HG03439 (cell line): ENCODE data around the gene ITGB1BP1.

Experiments used
- ATAC-seq: cut with Tn5 transposase; IDR thresholded peaks from one replicate; pipeline ENCODE4 v1.9.1; 2021; ENCODE audit warnings: mild to moderate bottlenecking, moderate library complexity; ENCODE audit not compliant: unreplicated experiment

Gene ITGB1BP1

DNA sequence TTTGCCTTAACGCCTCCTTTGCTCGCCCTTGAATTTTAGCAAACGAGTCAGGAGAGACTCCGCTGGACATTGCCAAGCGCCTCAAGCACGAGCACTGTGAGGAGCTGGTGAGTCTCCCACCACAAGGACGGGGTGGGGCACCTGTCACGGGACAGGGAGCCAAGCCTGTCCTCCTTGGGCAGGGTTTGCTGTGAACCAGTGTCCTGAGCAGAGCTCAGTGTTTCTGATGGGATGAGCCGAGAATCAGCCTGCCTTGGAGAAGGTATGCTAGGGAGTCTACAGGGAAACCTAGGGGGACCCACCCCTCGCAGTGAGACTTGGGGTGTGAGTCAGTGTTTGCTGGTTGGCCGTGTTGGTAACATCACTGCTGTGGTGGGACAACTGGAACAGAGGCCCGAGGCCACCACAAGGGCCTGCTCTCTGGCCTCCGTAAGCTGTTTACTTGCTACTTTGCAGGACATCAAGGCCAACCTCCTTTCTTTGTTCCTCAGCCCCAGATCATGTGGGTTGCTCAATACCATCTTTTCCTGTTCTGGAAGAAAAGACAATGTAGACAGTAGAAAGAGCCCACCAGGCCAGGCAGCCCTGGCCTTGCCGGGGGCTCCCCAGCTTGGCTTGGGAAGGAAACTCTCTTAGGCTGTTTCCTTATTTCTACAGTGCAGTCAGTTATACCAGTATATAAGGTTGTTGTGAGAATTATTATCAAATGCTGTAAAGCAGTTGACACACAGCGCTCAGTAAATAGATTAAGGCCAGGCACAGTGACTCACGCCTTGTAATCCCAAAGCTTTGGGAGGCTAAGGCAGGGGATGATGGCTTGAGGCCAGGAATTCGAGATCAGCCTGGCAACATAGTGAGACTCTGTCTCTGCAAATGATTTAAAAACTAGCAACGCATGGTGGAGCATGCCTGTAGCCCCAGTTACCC, 42.4 kb downstream of the ITGB1BP1 start:
- ATAC-seq = no peak

DNA sequence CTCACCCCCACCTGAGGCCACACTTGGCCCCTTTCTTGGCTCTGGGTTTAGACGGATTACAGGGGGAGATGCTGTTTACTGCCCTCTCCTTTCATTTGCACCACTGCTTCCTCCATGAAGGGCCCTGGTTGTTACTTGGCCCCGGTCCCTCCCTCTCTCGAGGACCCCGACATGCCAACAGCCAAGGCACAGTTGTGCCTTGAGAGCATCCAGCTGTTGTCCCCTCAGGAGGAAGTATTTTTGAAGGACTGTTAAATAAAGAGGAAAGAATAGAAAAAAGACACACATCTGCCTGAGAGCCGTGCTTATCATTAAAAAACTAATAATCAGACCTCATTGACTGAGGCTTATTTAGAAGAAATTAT, 44.0 kb downstream of the ITGB1BP1 start:
- ATAC-seq = no peak

- ATAC-seq = no peak
Observed at GRCh38 chr2:9378433-9379390, 44.6 kb downstream of the ITGB1BP1 start.

- no peak for ATAC-seq
Observed at GRCh38 chr2:9377461-9378097, 45.7 kb downstream of the ITGB1BP1 start.

GRCh38 chr2:9375857-9376428, 47.4 kb downstream of the ITGB1BP1 start:
- no peak for ATAC-seq

GRCh38 chr2:9374071-9374730, 49.1 kb downstream of the ITGB1BP1 start:
- ATAC-seq = no peak

GRCh38 chr2:9373476-9373875, 49.9 kb downstream of the ITGB1BP1 start:
- no peak for ATAC-seq

DNA sequence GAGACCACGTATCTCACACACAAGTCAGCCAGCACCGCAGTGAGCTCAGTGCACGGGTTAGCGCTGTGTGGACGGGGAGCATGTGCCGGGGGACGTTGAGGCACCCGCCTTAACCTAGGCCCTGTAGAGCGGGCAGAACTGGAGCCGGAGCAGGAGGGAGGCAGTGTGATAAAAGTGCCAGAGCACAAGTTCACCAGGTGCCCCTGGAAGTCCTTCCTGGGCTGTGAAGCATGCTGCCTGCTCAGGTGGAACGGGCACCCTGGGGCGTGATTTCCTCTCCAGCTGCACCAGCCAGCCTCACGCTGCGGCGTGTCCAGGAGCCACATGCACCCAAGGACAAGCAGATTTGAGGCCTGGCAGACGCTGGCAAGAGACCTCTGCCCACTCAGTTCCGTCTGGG, 50.3 kb downstream of the ITGB1BP1 start:
- ATAC-seq = no peak

DNA sequence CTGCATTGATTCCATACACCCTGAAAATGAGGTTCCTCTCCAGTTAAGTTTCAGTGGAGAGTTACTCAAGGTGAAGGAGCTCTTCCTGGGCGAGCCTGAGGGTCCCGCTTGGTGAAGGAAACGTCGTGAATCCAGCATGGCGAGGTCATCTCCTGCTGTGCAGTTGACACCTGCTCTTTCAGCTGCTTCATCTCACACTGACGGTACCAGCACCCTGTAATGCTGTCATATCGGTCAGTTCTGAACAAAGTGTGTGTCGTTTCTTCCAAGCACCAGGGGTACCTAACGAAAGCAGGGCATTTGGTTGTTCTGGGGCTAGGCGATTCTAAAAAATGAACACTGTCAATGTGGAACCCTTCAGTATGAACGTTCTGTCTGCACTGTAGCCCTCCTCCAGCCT, 52.6 kb downstream of the ITGB1BP1 start:
- ATAC-seq = no peak

- ATAC-seq = no peak
Observed at GRCh38 chr2:9366026-9366425, 57.3 kb downstream of the ITGB1BP1 start.

GRCh38 chr2:9365498-9366019, 57.8 kb downstream of the ITGB1BP1 start:
- ATAC-seq = no peak

GRCh38 chr2:9364791-9365497, 58.4 kb downstream of the ITGB1BP1 start:
- no peak for ATAC-seq

GRCh38 chr2:9364373-9364772, 59.0 kb downstream of the ITGB1BP1 start:
- ATAC-seq = no peak

GRCh38 chr2:9360701-9361100, 62.6 kb downstream of the ITGB1BP1 start:
- no peak for ATAC-seq

DNA sequence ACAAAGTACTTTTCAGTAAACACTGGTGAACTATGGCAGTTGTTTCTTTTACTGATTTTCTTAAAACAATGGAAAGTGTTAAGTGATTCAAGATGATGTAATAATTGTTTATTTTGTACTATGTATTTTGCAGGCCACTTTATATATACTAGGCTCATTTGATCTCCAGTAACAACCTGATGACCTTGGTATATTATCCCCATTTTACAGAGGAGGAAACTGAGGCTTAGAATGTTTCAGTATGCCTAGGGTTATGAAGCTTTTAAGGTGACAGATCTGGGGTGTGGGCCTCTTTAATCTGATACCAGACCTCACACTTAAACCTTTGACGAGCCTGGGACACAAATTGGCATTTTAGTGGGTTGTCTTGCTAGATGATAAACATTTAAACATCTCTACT, 63.2 kb downstream of the ITGB1BP1 start:
- ATAC-seq = no peak

DNA sequence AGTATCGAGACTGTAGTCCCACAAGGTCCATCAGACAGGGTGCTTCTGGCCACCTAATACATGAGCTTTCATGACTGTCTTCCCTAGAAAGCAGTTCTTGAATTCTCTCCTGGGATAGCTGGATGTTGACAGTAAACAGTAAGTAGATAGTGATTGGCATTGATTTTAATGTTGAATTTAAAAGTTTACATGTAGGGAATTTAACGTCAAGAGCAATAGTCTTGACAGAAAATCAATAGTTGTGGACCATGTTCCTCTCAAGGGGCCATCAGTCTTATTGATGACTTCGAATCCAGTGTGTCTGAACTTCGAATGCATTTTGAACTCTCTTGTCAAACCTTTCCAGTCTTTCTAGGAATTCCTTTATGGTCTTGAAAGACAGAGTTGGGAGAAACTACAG, 63.9 kb downstream of the ITGB1BP1 start:
- no peak for ATAC-seq

- no peak for ATAC-seq
Observed at GRCh38 chr2:9358846-9359245, 64.5 kb downstream of the ITGB1BP1 start.

- ATAC-seq = no peak
Observed at GRCh38 chr2:9356261-9356660, 67.1 kb downstream of the ITGB1BP1 start.

DNA sequence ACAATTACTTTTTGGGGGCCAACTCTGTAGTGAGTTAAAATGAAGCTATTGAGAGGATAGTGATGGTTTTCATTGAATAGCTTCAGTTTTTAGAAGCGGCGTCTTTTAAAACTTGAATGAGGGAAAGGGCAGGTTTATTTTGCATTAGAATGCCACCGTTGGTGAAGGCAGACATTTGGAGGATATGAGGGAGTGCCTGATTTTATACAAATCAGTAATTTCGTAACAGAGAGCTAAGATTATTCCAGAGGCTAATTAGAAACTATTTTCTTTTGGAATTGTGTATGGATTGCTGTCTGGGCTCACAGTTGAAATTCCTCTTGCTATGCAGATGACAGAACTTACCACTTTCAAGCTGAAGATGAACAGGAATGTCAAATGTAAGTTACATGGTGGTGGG, 67.6 kb downstream of the ITGB1BP1 start:
- ATAC-seq = no peak

- no peak for ATAC-seq
Observed at GRCh38 chr2:9355270-9355669, 68.1 kb downstream of the ITGB1BP1 start.
